Omental fat pad (tissue), 4 donors: Measurements from ENCODE around the gene TRPV2. TPM values are rescaled to one million over a fixed set of nuclear protein-coding genes. Genes with fewer than 3 reads are reported as not detected.

Experiments used
- ATAC-seq: fragments of 150-250 bp; one replicate; pipeline ENCODE4 v1.9.1; 2016; ENCODE audit warnings: mild to moderate bottlenecking, moderate library complexity; ENCODE audit not compliant: low FRiP score
- DNase-seq: peaks from one replicate; pipeline ENCODE4 v3.0.0-alpha.2; 2019; ENCODE audit warnings: low spot score
- small RNA-seq: library from RNA; depleted of rRNA; stranded (forward); fragments of <200 nt; gene quantifications from one replicate; pipeline ENCODE3, GENCODE V24; 2016
- total RNA-seq, 4 donors: library from RNA; depleted of rRNA; stranded (reverse); fragments of >200 nt; gene quantifications; one replicate each; pipeline ENCODE4 v1.1.0, GENCODE V29; 2016
- TF ChIP-seq, protein P1 (sequence below), 3 donors: fragments of 450-650 bp; IDR thresholded peaks; one replicate each; pipeline ENCODE4 v1.5.1; 2016 to 2017; ENCODE audit warnings: antibody characterized with exemption in 3 of 3, mild to moderate bottlenecking in 3 of 3, moderate library complexity in 2 of 3

Gene TRPV2
- total RNA-seq, 4 donors from 2014 or later = 12.1 to 47.6 (median 28.9) TPM

DNA sequence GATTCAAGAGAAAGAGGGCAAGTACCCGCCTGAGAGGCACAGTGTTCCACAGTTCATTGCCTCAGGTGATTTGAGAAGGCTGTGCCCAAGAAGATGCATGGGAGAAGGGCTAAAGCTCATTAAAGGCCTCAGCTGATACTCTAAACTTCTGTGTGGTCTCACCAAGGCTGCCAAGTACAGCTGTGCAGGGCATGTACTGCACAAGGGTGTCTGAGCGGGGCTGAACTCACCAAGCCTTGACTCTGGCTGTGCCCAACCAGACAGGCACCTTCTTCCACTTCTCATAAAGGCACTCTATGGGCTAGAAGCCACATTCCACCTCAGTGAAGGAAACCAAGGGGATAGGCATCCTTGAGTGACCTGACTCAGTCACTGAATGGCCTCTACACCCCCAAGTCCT lies 63.9 kb downstream of the TRPV2 start:
- DNase-seq = no peak
- ATAC-seq = no peak

DNA sequence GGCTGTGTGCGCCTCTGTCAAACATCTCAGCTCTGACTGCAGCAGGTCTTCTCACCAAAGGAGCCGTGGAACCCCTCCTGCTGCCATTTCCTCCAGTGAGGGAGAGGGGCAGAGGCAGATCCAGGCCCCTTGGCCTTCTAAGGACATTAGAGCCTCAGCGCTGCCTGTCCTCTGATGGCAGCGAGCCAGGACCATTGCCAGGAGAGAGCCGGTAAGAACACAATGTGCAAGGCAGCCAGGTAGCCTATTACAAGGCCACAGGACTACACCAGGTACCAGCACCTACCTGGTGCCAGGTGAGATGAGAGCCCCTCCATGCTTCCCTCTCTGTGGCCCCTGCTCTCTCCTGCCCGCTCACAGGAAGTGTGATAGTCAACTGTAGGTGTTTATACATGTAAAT lies 65.6 kb downstream of the TRPV2 start:
- ATAC-seq (no peak), DNase-seq (no peak)
- TF ChIP-seq, protein P1, sequence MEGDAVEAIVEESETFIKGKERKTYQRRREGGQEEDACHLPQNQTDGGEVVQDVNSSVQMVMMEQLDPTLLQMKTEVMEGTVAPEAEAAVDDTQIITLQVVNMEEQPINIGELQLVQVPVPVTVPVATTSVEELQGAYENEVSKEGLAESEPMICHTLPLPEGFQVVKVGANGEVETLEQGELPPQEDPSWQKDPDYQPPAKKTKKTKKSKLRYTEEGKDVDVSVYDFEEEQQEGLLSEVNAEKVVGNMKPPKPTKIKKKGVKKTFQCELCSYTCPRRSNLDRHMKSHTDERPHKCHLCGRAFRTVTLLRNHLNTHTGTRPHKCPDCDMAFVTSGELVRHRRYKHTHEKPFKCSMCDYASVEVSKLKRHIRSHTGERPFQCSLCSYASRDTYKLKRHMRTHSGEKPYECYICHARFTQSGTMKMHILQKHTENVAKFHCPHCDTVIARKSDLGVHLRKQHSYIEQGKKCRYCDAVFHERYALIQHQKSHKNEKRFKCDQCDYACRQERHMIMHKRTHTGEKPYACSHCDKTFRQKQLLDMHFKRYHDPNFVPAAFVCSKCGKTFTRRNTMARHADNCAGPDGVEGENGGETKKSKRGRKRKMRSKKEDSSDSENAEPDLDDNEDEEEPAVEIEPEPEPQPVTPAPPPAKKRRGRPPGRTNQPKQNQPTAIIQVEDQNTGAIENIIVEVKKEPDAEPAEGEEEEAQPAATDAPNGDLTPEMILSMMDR (IDR thresholded peaks at IDR 0.05) = no peak

More for the DNA sequence above, 63.9 kb downstream of the TRPV2 start:
- TF ChIP-seq, protein P1 (IDR thresholded peaks at IDR 0.05) = no peak

DNA sequence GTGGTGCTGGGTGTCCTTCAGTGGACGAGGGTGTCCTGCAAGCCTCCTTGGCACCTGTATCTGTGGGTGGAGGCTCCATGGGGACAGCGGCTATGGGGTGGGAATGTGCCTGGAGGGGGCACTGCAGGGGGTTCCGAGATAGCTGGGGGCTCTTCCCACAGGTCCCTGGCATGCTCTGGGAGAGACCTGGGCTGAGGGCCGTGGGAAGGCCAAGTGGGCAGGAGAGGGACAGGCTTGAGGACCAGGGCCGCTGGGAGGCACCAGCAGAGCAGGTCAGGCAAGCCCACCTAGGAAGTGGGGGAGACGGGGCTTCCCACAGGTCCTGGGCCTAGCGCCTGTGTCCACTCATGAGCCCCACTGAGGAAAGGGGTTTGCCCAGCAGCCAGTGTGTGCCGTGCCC lies 66.9 kb downstream of the TRPV2 start:
- TF ChIP-seq, protein P1 (IDR thresholded peaks at IDR 0.05) = no peak
- ATAC-seq = no peak

DNA sequence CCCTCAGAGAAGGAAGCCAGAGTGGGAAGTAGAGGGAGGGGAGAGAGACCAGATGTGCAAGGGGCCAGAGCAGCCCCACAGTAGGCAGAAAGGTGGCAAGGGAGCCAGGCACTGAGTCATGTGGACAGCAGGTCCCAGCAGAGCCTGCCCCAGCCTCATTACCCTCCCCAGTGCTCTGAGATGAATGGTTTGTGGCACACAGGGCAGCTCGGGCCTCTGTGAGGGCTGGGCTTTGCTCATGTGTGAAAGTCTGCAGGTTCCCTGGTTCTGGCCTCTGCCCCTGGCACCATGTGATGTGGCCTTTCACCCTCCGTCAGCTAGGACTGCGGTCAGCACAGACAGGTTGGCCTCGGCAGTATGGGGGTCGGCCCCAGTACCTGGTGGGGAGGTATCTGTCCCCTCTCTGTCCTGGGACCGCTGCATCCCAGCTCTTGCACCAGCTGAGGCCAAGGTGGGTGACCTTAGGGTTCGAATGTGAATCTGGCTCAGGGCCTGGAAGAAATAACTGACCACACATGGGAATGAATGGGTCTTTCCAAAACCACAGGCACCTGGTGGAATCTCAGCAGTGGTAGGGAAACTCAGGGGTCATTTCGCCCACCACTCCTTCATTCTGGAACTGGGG lies 67.8 kb downstream of the TRPV2 start:
- TF ChIP-seq, protein P1 (IDR thresholded peaks at IDR 0.05) = no peak
- ATAC-seq = no peak
- DNase-seq = no peak

More for the DNA sequence above, 66.9 kb downstream of the TRPV2 start:
- DNase-seq = no peak

DNA sequence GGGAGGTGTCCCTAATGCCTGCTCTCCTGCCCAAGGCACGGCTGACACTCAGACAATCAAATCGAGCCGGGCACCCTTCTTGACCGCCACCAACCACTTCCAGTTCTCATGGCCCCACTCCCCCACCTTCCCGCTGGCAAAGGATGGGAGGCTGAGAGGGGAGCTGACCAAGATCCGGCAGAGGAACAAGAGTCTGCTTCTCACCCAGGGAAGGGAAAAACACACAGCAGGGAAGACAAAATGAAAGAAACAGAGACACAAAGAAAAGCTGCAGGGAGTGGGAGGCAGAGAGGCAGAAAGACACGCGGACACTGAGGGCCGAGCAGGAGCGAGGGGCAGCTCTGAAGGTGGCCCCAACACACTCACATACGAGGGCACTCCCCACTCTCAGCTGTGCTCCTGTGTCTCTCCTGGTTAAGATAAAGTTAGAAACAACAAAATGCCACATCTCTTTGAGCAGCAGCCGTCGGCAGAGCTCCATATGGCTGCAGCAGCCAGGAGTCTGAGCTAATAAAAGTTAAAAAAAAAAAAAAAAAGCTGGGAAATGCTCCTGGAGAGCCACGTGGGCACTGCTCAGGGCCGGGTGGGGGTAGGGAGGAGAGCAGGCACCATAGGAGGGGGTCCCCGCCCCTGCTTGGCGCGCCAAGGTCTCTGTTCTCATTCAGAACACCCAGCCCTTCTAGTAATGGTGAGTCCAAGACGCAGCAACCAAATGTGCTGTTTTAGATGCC lies 69.2 kb downstream of the TRPV2 start:
- no peak for DNase-seq
- no peak for ATAC-seq

More for the DNA sequence above, 69.2 kb downstream of the TRPV2 start:
- TF ChIP-seq, protein P1 (IDR thresholded peaks at IDR 0.05) = no peak

Small RNA genes within 50 kb of the gene (small RNA-seq; reads per million reads assigned to genes)
- not detected for gene SNORD49A
- not detected for gene SNORD65

Other genes starting within 250 kb of the TRPV2 start
- gene NCOR1, start 200.0 kb upstream of the TRPV2 start, total RNA-seq = 100 to 1,000 TPM; 120 to 163 (median 134) TPM
- 10 to 100 TPM; 44.8 to 62.4 (median 52.5) TPM for gene PIGL, start 198.4 kb upstream of the TRPV2 start, total RNA-seq
- gene CENPV, start 62.1 kb upstream of the TRPV2 start, total RNA-seq = 10 to 100 TPM; 16.1 to 29.1 (median 23.5) TPM
- gene UBB, start 34.5 kb upstream of the TRPV2 start, total RNA-seq = 1,000 to 10,000 TPM in 1 of 4 donors, 100 to 1,000 TPM in 3; 679 to 1,195 (median 826) TPM
- gene LRRC75A, start 76.6 kb downstream of the TRPV2 start, total RNA-seq = 1 to 10 TPM in 3 of 4 donors, under 1 TPM in 1; 0.74 to 3.5 (median 2.1) TPM
- gene ZNF287, start 153.6 kb downstream of the TRPV2 start, total RNA-seq = 1 to 10 TPM; 1.9 to 6.8 (median 2.3) TPM
- gene ZNF624, start 238.3 kb downstream of the TRPV2 start, total RNA-seq = 1 to 10 TPM; 3.0 to 4.1 (median 3.5) TPM